A204.1 (cell line): ENCODE data around the gene ANO4.
A peak's percentile ranks its signal among the peaks of the same experiment; 100 is the strongest.

Experiments
- FAIRE-seq: peaks from 2 replicates; lab custom pipeline; 2012; peaks lifted over from hg19 to GRCh38; lab: Jason Lieb, UNC

ANO4 gene

DNA sequence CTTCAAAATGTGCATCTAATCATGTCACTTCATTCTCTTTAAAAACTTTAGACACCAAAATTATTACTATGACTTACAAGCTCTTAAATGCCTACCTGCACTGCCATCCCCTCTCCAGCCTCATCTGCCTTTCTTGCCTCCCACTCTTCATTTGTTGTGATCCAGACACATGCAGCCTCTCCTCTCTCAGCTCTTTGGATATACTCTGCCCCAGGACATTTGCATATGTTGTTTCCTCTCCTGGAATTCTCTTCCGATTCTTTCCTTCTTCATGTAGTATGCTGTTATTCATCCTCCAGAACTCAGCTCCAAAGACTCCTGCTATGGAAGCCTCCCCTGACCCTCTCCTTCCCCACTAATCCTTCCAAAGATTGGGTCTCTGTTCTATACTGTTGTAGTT lies 197.6 kb downstream of the ANO4 start:
- no peak for FAIRE-seq

DNA sequence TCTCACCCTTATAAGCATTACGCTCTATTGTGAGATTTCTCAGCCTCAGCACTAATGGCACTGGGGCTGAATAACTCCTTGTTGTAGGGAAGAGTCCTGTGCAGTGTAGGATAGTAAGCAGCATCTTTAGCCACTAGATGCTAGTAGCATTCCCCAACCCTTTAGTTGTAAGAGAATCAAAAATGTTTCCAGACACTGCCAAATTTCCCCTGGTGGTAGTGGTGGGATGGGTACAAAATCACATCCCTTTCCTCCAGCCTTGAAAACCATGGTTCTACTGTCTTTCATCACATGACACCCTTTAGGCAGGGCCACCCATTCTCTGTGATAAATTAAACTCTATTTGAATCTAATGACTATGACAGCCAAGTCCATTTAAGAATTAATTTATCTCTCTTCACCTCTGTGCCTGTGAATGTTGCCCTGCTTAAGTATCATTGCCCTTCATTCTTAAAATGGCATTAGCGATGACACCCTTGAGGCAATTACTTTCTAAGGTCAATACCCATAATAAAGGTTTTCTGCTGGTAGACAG lies 199.4 kb downstream of the ANO4 start:
- FAIRE-seq = no peak

DNA sequence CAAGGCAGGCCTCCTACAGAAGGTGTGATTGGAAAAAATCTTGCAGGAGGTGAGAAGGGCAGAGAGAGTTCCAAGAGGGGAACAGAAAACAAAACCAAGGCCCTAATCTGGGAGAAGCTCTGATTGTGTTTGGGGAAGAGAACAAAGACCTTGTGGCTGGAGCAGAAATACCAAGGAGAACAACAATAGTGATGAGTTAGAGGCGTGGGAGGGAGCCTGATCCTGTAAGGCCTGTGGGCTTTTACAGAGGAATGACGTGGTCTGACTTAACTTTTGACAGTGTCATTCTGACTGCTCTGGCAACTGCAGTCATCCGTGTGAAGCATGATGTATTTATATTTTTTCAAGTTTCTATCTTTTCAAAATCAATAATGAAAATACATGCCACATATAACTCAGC lies 200.6 kb downstream of the ANO4 start:
- no peak for FAIRE-seq

DNA sequence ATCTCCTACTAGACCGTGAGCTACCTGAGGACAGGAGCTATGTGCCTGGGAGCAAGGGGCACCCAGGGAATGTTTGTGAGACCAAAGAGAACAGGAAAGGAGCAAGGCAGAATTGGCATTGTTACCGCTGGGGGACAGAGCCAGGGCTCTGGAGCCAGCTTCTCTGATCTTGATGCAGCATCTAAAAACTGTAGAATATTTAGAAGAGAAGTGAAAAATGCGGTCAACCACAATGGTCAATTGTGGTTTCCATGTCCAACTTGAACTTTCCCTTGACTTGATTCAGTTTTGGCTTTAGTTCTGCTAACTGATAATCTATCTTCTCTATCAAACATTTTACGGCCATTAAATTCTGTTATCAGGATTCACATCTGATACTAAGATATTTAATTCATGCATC lies 201.2 kb downstream of the ANO4 start:
- no peak for FAIRE-seq

DNA sequence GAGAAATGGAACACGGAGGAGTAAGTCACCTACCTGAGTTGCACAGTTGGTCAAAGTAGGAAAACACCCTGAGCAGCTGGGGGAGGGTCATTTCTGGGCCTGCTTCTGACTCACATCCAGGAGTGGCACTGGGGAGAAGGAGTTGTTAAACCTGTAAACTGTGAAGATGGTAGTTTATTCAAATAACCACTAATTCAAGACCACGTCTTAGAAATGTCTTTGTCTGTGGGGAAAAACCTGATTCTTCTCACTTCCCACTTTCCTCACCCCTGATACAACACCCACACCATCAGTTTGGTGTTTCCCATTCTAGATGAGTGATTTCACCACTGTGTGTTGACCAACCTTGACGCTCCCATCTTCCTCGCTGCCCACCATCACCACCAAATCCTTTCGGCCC lies 207.1 kb downstream of the ANO4 start:
- FAIRE-seq = no peak

DNA sequence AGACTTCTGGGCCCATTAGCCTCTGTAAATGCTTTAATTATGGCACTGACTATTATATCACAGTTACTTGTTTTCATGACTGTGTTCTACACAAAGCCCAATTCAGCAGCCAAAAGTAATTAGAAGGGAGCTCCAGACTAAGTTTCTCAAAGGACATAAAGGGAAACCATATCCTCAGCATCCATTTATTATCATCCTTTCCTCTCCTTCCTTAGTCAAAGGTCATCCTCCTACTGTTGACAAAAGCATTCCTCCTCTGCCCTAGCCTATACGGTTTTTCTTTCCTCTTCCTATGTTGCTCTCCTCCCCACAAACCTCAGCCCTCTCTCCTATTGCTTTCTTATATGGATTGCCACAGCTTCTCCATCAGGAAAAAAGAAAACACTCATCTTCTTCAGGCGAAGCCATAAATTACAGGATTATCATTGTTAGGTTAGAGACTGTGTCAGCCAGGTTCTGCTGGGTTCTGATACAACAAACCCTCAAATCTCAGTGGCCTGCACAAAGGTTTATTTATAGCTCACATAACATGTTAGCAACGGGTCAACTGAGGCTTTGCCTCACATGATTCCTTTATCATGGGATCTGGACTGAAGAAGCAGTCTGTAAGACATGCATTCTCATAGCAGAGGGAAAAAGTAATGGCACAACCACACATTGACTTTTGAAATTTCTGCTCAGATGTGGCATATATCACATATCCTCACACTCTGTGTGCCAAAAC lies 208.3 kb downstream of the ANO4 start:
- FAIRE-seq = no peak

DNA sequence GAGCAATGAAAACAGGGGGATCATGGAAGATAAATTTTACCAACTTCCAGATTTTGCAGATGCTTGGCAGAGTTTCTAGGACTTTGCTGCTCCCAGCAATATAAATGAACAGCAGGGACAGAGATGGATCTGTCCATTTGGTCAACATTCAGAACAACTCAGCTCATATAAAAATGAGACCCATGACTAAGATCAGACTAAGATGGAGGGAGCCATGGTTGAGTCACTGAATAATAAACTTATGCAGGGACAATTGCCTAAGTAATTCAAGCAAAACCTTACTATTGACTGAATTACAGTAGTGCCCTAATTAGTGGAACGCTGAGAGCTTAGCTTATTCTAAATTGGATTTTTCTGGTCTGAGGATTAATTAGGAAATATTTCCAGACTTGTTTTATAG lies 210.3 kb downstream of the ANO4 start:
- FAIRE-seq = no peak

DNA sequence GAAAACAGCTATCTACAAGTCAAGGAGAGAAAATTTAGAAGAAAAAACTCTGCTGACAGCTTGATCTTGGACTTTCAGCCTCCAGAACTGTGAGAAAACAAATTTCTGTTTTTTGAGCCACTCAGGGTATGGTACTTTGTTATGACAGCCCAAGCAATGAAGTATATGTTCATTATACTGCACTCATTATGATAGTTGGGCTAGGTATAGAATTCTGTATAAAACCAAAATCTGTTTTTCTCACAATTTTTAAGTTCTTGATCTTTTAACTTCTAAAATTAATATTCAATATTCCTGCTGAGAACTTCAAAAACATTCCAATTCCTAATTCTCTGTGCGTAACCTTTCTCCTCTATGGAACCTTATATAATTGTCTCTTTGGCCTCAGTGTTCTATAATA lies 214.7 kb downstream of the ANO4 start:
- FAIRE-seq = no peak

DNA sequence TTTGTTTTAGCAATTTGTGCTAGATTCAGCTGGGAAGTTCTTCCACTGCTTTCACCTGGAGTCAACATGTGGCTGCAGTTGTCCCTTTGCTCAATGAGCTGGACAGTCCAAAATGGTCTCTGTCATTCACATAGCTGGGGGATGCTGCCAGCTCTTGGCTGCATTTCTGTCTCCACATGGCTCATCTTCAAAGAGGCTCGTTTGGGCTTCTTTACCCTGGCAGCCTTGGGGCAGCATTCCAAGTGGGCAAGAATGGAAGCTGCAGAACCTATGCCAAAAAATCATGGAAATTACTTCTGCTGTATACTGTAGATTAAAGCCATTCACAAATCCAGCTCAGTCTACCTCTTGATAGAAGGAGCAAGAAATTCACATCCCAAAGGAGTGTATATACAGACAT lies 216.3 kb downstream of the ANO4 start:
- no peak for FAIRE-seq

DNA sequence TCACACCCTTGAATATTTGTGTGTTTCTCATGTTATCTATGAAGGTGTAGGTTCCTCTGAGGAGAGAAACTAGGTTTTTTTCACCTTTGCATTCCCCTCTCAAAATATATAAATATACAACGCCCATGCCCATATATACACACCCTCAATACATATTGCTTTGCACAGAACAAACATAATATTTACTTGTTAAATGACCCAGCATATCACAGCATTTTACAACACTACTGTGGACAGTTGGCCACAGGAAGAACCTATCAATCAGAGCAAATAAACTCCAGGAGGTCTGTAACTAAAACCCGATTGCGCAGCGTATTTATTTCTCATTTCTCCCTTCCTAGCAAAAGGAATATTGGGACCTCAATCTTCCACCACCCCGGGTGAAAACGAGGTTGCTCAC lies 219.4 kb downstream of the ANO4 start:
- no peak for FAIRE-seq

DNA sequence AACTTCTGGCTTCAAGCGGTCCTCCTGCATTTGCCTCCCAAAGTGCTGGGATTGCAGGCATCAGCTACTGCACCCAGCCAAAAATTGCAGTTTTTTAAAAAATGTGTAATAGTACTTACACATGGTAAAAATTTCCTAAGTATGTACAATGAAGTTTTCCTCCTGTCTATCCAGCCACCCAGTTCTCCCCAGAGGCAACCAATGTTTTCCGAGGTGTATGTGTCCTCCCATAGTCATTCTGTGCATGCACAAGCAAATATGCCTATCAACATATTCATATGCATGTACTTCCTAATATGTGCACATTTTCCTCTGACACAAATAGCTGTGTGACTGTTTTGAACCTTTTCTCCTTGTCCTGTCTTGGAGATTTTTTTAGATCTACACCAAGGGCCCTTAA lies 220.5 kb downstream of the ANO4 start:
- FAIRE-seq = no peak

DNA sequence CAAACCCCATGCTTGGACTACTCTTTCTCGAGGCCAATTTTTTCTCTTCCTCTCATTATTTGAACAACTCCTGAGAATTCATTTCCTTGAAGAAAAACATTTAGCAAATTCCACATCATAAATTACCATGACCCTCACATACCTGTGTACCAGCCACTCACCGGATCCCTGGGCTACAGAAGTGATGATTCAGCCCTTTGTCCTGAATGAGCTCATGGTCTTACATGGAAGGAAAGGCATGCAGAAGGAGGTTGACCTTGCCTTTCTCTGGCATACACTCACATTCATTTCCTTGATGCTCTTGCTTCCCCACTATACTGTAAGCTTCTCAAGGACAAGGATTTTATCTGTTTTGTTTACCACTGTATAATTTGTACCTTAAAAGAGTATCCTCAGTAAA lies 224.0 kb downstream of the ANO4 start:
- FAIRE-seq = no peak

DNA sequence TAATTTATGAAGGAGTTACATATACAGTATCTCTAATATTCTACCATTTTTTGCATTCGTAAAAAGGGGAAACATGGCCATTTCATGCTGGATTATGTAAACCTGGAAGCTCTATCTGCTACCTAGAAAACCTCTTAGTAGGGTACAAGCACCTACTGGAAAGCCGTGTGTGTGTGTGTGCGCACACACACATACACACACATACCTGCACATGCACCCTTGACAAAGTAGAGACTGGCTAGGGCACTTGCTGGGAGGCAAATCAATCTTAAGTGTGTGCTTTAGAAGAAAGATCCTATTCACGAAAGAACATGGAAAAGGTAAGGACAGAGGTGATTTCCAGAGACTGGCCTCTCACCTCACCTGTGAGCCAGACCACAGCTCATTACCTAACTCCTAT lies 224.6 kb downstream of the ANO4 start:
- FAIRE-seq = no peak

DNA sequence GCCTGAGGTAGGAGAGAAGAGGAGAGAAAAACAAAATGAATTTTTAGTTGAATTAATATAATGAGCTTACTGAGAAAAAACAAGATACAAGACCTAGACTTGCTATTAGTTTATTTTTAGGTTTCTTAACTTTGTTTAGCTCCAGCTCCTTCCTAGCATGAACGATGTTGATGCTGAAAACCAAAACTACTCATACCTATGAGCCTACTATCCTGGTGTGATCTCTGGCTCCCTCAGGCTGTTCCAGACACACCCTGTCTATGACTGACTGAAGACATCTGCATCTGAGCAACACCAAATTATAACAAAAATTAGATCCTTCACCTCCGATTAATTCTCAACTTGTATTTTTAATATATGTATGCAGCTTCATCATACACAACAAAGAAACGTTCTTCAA lies 225.1 kb downstream of the ANO4 start:
- no peak for FAIRE-seq

DNA sequence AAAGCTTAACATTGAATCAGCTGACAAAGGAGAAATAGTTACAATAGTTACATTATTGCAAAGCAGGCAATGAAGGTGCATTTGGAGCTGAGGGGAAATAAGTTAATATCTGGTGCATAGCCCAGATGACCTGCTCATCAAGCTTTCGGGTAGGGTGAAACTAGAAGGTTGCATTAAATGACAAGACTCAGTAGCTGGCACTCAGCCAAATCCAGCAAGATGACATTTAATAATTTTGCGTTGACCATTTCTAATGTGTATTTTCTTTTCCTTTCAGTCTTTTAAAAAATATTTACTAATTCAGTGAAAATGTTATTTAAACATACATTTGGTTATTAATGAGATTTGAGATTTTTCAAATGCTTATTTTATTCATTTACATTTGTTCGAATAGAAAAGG lies 226.9 kb downstream of the ANO4 start:
- peak; percentile 46 for FAIRE-seq

DNA sequence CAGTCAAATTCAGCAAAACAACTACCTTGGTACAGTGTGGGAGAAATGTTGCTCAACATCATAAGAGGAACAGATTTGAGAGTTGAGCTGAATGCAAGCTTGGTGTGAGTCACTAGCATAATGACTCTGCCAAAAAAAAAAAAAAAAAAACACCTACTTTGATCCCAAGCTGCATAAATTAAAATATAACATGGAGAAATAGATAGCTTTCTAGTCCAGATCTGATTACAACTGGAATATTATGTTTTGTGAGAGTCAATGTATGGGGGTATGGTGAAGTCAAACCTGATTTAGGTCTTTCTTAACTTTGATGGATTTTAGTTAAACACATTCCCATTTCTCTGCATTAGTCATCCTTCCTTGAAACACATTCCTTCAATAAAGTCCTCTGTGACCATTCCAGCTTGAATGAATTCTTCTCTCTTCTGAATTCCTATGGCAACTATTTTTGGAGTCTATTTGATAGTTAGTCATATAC lies 227.4 kb downstream of the ANO4 start:
- no peak for FAIRE-seq

DNA sequence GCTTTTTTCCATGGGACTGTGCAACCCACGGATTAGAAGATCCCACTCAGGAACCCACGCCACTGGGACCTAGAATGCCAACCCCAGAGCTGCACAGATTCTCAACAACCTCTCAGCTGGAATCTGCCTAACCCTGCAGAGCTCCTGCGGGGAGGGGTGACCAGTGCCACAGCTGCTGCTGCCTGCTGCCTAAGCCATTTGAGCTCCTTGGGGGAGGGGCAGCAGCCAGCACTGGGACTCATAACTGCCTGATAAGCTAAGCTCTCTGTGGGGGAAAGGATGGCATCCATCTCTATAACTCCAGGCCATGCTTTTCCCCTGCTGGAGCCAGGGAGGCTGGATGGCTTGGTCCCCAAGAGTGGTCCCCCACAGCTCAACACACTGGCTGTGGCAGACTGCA lies 232.6 kb downstream of the ANO4 start:
- FAIRE-seq = no peak

DNA sequence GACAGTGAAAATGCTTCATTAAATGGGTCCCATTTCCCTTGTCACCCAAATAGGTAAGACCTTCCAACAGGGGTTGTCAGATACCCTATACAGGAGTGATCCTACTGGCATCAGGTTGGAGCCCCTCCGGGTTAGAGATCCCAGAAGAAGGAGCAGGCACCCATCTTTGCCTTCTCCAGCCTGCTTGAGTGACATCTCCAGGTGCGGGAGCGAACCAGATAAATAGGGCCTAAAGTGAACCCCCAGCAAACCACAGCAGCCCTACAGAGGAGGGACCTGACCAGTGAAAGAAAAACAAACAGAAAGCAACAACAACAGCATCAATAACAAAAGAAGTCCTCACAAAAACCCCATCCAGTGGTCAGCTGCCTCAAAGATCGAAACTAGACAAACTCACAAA lies 233.2 kb downstream of the ANO4 start:
- FAIRE-seq = no peak

DNA sequence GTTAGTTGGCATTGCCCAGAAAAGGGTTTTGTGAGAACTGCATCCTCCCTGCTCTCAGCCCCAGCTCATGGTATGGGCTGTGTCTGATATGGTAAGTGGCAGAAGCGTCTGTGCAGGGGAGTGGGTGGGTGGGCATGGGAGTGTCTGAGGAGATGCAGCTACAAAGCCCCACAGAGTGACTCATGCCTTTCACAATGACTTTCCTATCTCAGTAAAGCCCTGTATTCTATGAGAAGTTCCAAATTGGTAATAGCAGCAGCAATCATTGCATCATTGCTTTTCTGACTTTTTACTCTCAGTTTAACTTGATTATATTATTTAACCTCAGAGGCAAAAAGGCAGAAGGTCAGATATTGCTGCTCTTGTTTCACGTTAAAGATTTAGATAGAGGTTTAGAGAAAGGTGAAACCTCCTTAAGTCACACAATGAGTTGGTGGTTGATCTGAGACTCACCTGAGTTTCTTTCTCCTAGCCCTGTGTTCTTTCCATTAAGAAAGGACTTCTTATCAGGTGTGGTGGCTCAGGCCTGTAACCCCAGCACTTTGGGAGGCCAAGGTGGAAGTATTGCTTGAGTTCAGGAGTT lies 243.8 kb downstream of the ANO4 start:
- FAIRE-seq = no peak

DNA sequence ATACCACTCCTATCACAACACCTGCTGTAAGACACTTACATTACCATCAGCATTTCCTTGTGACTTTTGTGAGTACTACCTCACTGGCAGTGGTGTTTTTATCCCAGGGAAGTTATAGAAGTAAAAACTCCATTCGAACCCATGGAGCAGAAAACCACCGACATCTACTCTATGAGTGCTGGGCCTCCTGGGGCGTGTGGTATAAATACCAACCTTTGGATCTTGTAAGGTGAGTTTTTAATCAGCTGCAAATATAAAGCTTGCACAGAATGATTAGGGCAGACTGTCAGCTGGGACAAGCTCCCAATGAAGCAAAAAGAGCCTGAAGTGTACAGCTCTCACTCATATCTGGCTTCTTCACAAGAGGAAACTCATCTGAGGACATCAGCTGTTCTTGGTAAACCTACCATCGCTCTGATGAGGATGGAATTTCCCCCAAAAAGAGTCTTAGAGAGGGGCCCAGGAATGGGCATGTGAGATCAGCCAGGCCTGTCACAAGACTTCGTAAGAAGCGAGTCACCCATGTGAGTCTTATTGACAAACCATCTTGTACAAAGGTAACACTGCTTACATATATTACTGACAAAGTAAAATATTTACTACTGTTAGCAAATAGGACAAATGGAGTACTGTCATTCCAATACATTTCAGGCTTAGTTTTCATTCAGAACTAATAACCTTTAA lies 245.4 kb downstream of the ANO4 start:
- FAIRE-seq = no peak

DNA sequence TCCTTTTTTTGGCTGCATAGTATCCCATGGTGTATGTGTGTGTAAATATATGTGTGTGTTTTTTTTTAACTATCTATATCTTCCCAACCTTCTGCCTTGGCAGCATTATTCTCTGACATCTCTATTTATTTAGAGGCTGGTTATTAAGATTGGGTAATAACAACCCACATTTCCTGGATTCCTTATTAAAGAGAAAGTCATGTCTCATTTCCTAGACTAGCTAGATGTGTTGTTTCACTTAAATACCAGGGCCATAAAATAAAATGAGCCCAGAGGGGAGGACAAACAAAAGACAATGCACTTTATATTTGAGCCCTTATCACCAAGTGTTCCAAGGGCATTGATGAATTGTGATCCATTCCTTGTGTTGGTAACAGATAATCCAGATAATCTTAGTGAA lies 246.4 kb downstream of the ANO4 start:
- FAIRE-seq = no peak

DNA sequence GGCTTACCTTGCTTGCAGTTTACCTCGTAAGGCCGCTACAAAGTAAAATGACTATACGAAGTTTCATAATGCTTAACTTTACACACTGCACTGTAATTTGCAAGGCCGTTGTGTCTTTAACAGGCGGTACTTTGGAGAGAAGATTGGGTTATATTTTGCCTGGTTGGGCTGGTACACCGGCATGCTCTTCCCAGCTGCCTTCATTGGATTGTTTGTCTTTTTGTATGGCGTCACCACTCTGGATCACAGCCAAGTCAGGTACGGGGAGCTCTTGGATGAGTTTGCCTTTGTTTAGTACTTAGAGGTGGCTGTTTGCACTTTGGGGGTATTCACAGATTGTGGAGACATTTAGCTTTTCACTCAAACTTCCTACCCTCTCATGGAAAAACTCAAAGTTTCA lies 247.6 kb downstream of the ANO4 start:
- no peak for FAIRE-seq

DNA sequence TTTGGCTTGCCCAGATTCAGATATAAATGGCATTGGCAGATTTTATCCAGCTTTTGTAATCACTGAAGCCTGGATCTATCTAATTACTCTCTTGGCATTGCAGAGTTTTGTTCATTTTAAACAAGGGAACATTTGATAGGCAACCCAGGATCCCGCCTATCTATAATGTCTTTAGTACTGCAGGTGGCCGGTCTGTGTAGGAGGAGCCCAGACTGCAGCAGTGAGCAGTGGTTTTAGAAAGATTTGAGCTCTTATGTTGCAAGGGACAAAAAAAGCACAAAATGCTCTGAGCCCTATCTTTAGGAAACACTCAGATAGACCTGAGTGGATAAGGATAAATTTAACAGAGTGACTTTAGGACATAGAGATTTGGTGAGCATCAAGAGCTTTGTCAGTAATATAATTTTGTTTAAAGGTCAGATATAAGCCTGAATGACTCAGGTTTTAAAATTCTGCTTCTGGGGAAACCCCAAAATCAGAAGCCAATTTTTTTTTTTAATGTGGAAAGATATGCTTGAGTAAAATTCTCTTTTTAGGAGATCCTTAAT lies 250.0 kb downstream of the ANO4 start:
- no peak for FAIRE-seq
